Neuronal stem cell (in vitro differentiated cells): ENCODE results near the gene HBM.
"Not testable (repeated sequence)": the region's sequence is repeated elsewhere in the genome, so short reads cannot be mapped to it uniquely, and the experiment has no call there.

ENCODE experiments used
- DNase-seq: peaks from one replicate; pipeline ENCODE4 v3.0.0-alpha.2; 2013; ENCODE audit warnings: low spot score
- H2AFZ ChIP-seq: one replicate; pipeline ENCODE4 v1.6.1; 2013; ENCODE audit warnings: mild to moderate bottlenecking, low read length, inconsistent platforms
- H2AK5ac ChIP-seq: 2 replicates; pipeline ENCODE4 v1.6.1; 2013; ENCODE audit warnings: low read depth, mild to moderate bottlenecking, inconsistent platforms, low read length, moderate library complexity, mixed read lengths
- H2BK120ac ChIP-seq: 2 replicates; pipeline ENCODE4 v1.6.1; 2013; ENCODE audit warnings: low read depth, mild to moderate bottlenecking, inconsistent platforms, low read length, moderate library complexity, mixed read lengths
- H2BK12ac ChIP-seq: one replicate; pipeline ENCODE4 v1.6.1; 2013; ENCODE audit warnings: low read length, inconsistent platforms
- H2BK15ac ChIP-seq: 2 replicates; pipeline ENCODE4 v1.6.1; 2013; ENCODE audit warnings: mild to moderate bottlenecking, low read length, inconsistent platforms, mixed read lengths
- H2BK5ac ChIP-seq: one replicate; pipeline ENCODE4 v1.6.1; 2013; ENCODE audit warnings: inconsistent platforms, mild to moderate bottlenecking, low read length, moderate library complexity
- H3K14ac ChIP-seq: one replicate; pipeline ENCODE4 v1.6.1; 2013; ENCODE audit warnings: low read length, inconsistent platforms
- H3K18ac ChIP-seq: 2 replicates; pipeline ENCODE4 v1.6.1; 2013; ENCODE audit warnings: low read length, inconsistent platforms
- H3K23ac ChIP-seq: 2 replicates; pipeline ENCODE4 v1.6.1; 2013; ENCODE audit warnings: low read depth, mild to moderate bottlenecking, mixed read lengths, low read length, inconsistent platforms; ENCODE audit not compliant: poor library complexity
- H3K27ac ChIP-seq: replicated peaks from 3 replicates; pipeline ENCODE4 v1.5.1; 2013; ENCODE audit warnings: low read length, inconsistent platforms
- H3K27me3 ChIP-seq, 3 experiments: 2 replicates each; pipeline ENCODE4 v1.6.1; 2013; ENCODE audit warnings: low read length in 3 of 3, mild to moderate bottlenecking in 2 of 3, inconsistent platforms in 1 of 3, low read depth in 1 of 3, mixed read lengths in 1 of 3, moderate library complexity in 1 of 3; ENCODE audit not compliant: control insufficient read depth in 3 of 3, insufficient read depth in 3 of 3
- H3K36me3 ChIP-seq, 2 donors: replicated peaks in 1 of 2; 2 replicates each; pipeline ENCODE4 v1.6.1; 2013; ENCODE audit warnings: low read length in 2 of 2; ENCODE audit not compliant: control insufficient read depth in 2 of 2, insufficient read depth in 2 of 2
- H3K4ac ChIP-seq: 2 replicates; pipeline ENCODE4 v1.6.1; 2013; ENCODE audit warnings: inconsistent platforms, mild to moderate bottlenecking, low read length, moderate library complexity
- H3K4me1 ChIP-seq, 2 donors: 1 replicate in 1 of 2; 2 replicates in 1 of 2; pipeline ENCODE4 v1.6.1; 2013; ENCODE audit warnings: low read length in 2 of 2, low read depth in 1 of 2; ENCODE audit not compliant: control insufficient read depth in 2 of 2, insufficient read depth in 1 of 2
- H3K4me2 ChIP-seq: one replicate; pipeline ENCODE4 v1.6.1; 2013; ENCODE audit warnings: mild to moderate bottlenecking, low read length, inconsistent platforms; ENCODE audit not compliant: insufficient read depth, poor library complexity, severe bottlenecking
- H3K4me3 ChIP-seq, 2 donors: 2 replicates each; pipeline ENCODE4 v1.5.1; 2013; ENCODE audit warnings: low read length in 2 of 2, mild to moderate bottlenecking in 2 of 2, inconsistent platforms in 1 of 2, moderate library complexity in 1 of 2
- H3K79me1 ChIP-seq: one replicate; pipeline ENCODE4 v1.6.1; 2013; ENCODE audit warnings: low read depth, mild to moderate bottlenecking, inconsistent platforms, low read length, moderate library complexity
- H3K9ac ChIP-seq: one replicate; pipeline ENCODE4 v1.6.1; 2013; ENCODE audit warnings: mild to moderate bottlenecking, low read depth, low read length, inconsistent platforms; ENCODE audit not compliant: poor library complexity
- H3K9me3 ChIP-seq, 2 donors: replicated peaks in 1 of 2; 2 replicates each; pipeline versions ENCODE3 to v1.6.1; 2013; ENCODE audit warnings: low read length in 2 of 2, mild to moderate bottlenecking in 2 of 2, inconsistent platforms in 1 of 2, low read depth in 1 of 2, mixed read lengths in 1 of 2, moderate library complexity in 1 of 2; ENCODE audit not compliant: control insufficient read depth in 2 of 2, insufficient read depth in 1 of 2
- H4K8ac ChIP-seq: one replicate; pipeline ENCODE4 v1.6.1; 2013; ENCODE audit warnings: low read depth, mild to moderate bottlenecking, inconsistent platforms, low read length, moderate library complexity
- H4K91ac ChIP-seq: one replicate; pipeline ENCODE4 v1.6.1; 2013; ENCODE audit warnings: low read length, low read depth, mild to moderate bottlenecking, inconsistent platforms; ENCODE audit not compliant: poor library complexity
- WGBS, 2 donors: extraction: QIAGEN DNeasy Blood & Tissue Kit; methylation state at CpG; one replicate each; pipeline ENCODE4 v1.1.7; 2013; ENCODE audit warnings: missing lambda C conversion rate in 2 of 2, mixed read lengths in 1 of 2; ENCODE audit not compliant: insufficient read length in 2 of 2, insufficient replicate concordance in 1 of 2; ENCODE audit errors: extremely low coverage in 2 of 2; 5-methylcytosine and 5-hydroxymethylcytosine counted together

Gene HBM

GRCh38 chr16:203246-203645 lies 37.5 kb downstream of the HBM start:
- Histone ChIP-seq H4K8ac (no peak overlapping the region), H3K27ac (no peak overlapping the region), H2BK15ac (no peak overlapping the region), H3K14ac (no peak overlapping the region), H3K18ac (no peak overlapping the region), H3K4me3 (no peak overlapping the region), H3K4ac (no peak overlapping the region), H4K91ac (no peak overlapping the region), H3K79me1 (peaks cover 3% of the 10 kb centered on the region), H2AFZ (no peak overlapping the region), H3K9me3 (no peaks in the 10 kb centered on the region), H2BK5ac (no peak overlapping the region), H2BK120ac (no peak overlapping the region), H3K4me1 (no peaks in the 10 kb centered on the region), H3K9ac (no peak overlapping the region), H3K23ac (no peak overlapping the region), H3K36me3 (peaks cover 37 to 96% of the 10 kb centered on the region in 2 donors), H3K27me3 (no peaks in the 10 kb centered on the region), H2AK5ac (no peak overlapping the region), H2BK12ac (no peak overlapping the region), H3K4me2 (no peak overlapping the region)
- WGBS, 2 donors = no CpG with 5 or more reads among the region's 4 CpGs
- DNase-seq = no peak

- not testable (repeated sequence) for H2AK5ac ChIP-seq, H3K9me3 ChIP-seq, H4K91ac ChIP-seq, H3K4me3 ChIP-seq, H3K4ac ChIP-seq, H3K14ac ChIP-seq, H3K9ac ChIP-seq, H2AFZ ChIP-seq, H3K4me2 ChIP-seq, H3K4me1 ChIP-seq, H3K27ac ChIP-seq, H3K27me3 ChIP-seq, H4K8ac ChIP-seq, H3K79me1 ChIP-seq, H2BK15ac ChIP-seq, H3K23ac ChIP-seq, H2BK120ac ChIP-seq, H2BK12ac ChIP-seq, H2BK5ac ChIP-seq, H3K18ac ChIP-seq, DNase-seq
- peaks cover 32 to 96% of the 10 kb centered on the region in 2 donors for H3K36me3 ChIP-seq
- WGBS, 2 donors = no CpG with 5 or more reads among the region's 9 CpGs
These were observed 38.3 kb downstream of the HBM start for GRCh38 chr16:204046-204445.

GRCh38 chr16:209359-209758 lies 43.6 kb downstream of the HBM start:
- H3K4me2 ChIP-seq, H3K27me3 ChIP-seq, H2BK12ac ChIP-seq, H3K4me3 ChIP-seq, H3K27ac ChIP-seq, H3K18ac ChIP-seq, DNase-seq, H4K8ac ChIP-seq, H2AK5ac ChIP-seq, H2AFZ ChIP-seq, H3K9ac ChIP-seq, H2BK120ac ChIP-seq, H2BK15ac ChIP-seq, H4K91ac ChIP-seq, H3K4ac ChIP-seq, H2BK5ac ChIP-seq, H3K14ac ChIP-seq, H3K9me3 ChIP-seq, H3K4me1 ChIP-seq, H3K79me1 ChIP-seq, H3K23ac ChIP-seq: not testable (repeated sequence)
- peaks cover 48 to 97% of the 10 kb centered on the region in 2 donors for H3K36me3 ChIP-seq
- no CpG with 5 or more reads among the region's 4 CpGs for WGBS, 2 donors

GRCh38 chr16:211631-212180 lies 45.9 kb downstream of the HBM start:
- not testable (repeated sequence) for H2BK120ac ChIP-seq, H2BK15ac ChIP-seq, H3K4me1 ChIP-seq, H3K14ac ChIP-seq, H4K91ac ChIP-seq, H3K4me2 ChIP-seq, H4K8ac ChIP-seq, H3K9ac ChIP-seq, H3K23ac ChIP-seq, H3K4ac ChIP-seq, H3K27me3 ChIP-seq, H3K79me1 ChIP-seq, H3K27ac ChIP-seq, H2AK5ac ChIP-seq, DNase-seq, H2AFZ ChIP-seq, H3K18ac ChIP-seq, H2BK12ac ChIP-seq, H2BK5ac ChIP-seq, H3K9me3 ChIP-seq
- no CpG with 5 or more reads among the region's 14 CpGs for WGBS, 2 donors
- peak overlapping the region in 1 of 2 donors; percentile 49 for H3K4me3 ChIP-seq
- peaks cover 47 to 96% of the 10 kb centered on the region in 2 donors for H3K36me3 ChIP-seq
